NCI-H146 treated with DMSO at 0.1 percent for 48 hours (cell line): ENCODE results near the gene ARL3.
A peak's percentile ranks its signal among the peaks of the same experiment; 100 is the strongest.
"Not testable (repeated sequence)": the region's sequence is repeated elsewhere in the genome, so short reads cannot be mapped to it uniquely, and the experiment has no call there.

Experiments used
- DNase-seq: peaks from one replicate; lab custom pipeline; 2025; ENCODE audit not compliant: unreplicated experiment; lab: John Stamatoyannopoulos, UW

Gene ARL3

DNA sequence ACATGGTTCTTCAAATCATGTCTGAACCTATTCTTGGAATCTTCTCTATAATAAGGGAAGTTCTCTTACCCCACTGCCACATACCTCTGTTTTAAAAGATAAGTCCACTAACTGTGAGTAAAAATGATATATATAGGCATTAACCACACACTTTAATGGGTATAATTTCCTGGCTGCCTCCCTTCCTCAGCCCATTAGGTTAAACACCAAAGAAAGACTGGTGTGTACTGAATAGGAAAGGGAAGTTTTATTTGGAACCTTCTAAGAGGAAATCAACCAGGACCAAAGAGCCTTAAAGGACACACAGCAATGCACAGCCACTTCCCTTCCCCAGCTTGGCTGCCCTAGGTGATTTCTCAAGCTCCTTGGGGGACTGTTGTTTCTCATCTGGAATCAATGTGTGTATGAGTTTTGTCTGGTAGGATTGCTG lies 24.5 kb upstream of the ARL3 start:
- DNase-seq, result no peak

DNA sequence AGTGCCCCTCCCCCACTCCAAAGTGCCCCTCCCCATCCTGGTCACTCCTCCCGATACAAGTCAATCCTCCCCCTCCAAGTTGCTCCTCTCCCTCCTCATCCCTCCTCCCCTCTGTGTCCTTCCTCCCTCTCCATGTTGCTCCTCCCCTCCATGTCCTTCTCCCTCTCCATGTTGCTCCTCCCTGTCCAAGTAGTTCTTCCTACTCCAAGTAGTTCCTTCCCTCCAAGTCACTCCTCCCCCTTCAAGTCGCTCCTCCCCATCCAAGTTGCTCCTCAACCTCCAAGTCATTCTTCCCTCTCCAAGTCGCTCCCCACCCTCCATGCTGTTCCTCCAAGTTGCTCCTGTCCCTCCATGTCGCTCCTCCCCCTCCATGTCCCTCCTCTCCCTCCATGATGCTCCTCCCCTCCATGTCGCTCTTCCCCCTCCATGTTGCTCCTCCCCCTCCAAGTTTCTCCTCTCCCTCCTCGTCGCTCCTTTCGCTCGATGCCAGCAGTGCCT lies 20.9 kb upstream of the ARL3 start:
- no peak for DNase-seq

DNA sequence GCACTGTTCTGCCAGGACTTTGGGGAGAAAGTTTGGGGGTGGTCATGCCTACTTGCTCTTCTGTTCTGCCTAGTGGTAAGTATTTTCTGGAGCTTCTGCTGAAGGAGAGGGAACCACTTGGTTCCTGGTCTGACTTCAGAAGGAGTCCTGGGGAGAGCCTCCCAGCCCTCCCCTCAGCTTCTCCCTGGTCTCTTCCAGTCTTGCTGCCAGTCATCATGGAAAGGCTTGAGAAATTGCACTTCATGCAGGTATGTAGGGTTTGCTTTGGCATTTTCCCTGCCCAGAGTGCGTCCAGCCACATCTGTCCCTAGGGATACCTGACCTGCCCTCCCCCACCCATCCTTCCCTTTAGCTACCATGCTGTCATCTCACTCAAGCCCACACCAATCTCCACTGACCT lies 18.5 kb upstream of the ARL3 start:
- no peak for DNase-seq

DNA sequence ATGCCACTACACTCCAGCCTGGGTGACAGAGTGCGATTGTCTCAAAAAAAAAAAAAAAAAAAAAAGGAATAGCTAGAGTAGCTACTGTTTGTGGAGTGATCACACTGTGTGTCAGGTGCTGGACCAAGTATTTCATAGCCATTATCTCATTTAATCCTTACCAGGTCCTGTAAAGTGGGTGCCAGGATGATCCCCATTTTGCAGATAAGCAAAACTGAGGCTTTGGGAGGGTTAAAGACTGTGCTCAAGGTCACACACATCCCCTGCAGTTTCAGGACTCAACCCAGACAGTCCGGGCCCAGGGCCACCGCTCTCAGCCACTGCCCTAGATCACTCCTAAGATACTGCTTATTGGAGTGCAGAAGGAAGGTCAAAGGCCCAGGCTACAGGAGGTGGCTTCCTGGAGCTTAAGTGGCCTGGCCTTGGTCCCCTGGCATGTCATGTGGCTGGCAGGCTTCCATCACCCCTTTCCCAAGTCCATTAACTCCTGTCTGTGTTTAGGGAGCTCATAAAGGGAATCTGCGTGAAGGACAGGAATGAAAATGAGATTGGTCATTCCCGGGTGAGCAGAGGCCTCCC lies 17.1 kb upstream of the ARL3 start:
- DNase-seq, result no peak

DNA sequence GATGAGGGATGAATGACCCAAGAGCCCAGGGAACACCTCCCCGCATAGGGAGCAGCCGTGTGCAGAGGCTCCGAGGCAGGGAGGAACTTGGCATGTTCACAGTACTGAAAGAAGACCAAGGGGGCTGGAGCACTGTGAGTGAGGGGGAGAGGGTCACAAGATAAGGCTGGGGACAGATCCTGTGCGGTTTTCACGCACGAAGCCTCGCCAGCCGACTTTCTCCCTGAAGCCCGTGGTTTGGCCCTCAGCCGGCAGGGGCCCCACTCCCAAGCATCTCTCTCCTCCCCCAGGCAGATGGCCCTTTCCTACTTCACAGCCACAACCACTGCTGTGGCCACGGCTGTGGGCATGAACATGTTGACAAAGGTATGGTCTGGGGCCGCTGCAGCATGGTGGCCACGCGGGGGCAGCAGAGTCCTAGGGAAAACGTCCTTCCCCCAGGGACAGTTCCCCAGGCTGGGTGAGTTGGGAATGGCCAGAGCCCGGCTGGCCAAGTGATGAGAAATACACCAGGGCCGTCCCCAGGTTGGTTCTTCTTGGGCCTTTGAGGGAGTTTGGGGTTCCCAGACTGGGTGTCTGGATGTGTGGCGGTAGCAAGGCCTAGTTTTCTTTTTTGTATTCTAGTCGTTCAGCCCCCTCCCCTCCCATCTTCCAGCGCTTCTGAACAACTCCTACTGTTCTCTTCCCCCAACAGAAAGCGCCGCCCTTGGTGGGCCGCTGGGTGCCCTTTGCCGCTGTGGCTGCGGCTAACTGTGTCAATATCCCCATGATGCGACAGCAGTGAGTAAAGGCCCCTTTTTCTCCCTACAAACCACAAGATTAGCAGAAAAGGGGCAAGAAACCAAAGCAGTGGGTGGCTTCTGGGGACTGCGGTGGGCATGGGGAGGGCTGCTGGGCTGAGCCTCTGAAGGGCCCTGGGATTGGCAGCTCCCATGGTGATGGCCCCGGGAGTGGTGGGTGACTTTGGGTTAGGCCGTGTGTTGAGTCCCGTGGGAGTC lies 15.1 kb upstream of the ARL3 start:
- peak; percentile 14 for DNase-seq

DNA sequence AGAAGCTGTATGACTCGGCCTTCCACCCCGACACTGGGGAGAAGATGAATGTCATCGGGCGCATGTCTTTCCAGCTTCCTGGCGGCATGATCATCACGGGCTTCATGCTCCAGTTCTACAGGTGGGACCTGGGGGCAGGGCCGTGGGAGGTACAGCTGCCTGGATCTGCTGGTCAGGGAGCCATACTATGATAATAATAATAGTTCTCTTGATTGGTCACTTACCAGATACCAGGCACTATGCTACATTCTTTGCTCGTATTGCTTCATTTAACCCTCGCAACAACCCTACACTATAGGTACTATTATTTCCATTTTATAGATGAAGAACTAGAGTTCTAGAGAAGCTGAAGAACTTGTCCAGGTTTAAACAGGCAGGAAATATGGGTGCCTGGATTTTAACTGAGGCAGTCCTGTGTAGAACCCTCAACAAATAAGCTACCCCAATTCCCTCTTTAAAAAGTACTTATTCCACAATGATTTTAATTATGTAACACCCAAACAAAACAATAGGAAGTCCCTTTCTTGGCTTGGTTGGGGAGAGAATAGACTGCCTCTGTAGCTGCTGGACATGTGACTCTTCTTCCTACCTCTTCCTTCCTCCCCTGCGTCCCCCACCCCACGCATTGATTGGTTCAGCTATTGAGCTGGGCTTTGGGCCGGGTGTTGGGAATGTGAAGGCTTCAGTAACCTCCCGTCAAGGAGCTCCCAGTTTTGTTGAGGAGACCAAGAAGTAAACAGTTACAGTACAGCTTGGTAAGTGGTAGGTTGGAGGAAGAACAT lies 13.0 kb upstream of the ARL3 start:
- no peak for DNase-seq

DNA sequence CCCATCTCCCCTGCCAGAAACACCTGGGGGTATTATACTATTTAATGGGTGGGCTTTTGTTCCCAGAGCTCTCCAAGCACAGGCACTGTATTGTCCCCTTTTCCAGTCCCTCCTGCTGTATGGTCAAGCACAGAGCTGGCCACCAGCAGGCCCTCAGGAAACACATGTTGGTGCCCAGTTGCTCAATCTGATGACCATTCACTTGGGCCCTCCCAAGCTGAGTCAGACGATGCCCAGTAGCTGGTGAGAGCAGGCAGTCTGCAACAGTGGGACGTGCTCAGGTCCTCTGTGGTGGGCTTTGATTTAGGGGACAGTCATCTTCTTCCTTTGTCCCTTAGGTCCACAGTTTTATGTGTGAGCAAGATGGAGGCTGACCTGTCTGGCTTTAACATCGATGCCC lies 12.1 kb upstream of the ARL3 start:
- DNase-seq, result no peak

DNA sequence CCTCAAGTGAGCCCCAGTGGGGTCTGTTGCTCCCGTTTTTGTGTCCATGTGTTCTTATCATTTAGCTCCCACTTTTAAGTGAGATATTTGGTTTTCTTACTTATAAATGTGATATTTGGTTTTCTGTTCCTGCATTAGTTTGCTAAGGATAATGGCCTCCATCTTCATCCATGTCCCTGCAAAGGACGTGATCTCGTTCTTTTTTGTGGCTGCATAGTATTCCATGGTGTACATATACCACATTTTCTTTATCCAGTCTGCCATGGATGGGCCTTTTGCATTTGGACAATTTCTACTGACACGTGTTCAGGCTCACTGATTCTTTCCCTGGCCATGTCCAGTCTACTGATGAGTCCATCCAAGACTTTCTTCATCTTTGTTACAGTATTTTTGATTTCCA lies 9.8 kb upstream of the ARL3 start:
- DNase-seq, result no peak

DNA sequence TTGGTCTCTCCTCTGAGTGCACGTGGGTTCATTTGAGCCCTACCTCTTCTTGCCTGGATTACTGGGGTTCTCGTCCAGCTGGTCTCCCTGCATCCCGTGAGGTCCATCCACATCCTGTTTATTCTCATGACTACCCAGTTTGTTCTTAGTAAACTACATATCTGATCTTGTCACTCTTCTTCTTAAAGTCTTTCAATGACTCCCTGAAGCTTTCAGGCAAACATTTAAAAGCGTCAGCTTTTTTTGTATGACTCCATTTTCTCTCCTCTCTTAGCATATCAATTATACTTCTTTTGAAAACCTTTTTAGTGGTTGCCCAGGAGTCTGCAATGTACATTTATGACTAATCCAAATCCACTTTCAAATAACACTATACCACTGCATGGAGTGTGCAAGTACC lies 7.8 kb upstream of the ARL3 start:
- no peak for DNase-seq

DNA sequence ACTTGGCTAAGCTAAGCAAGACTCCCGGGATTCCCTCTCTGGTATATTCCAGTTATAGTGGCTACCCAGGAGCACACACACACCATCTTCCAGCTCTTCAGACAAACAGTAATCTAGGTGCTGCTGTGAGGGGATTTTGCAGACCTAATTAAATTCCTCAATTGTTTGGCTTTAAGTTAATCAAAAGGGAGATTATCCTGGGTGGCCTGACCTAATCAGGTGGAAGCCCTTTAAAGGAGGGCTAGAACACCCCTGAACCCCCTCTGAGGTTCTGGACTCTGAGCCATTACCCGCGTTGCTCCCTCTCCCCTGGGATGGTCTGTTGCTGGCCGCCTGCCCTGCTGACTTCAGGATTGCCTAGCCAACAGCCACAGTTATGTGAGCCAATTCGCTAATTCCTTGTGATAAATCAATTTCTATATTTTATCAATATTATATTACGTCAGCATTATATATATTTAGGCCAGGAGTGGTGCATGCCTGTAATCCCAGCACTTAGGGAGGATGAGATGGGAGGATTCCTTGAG lies 6.6 kb upstream of the ARL3 start:
- no peak for DNase-seq

DNA sequence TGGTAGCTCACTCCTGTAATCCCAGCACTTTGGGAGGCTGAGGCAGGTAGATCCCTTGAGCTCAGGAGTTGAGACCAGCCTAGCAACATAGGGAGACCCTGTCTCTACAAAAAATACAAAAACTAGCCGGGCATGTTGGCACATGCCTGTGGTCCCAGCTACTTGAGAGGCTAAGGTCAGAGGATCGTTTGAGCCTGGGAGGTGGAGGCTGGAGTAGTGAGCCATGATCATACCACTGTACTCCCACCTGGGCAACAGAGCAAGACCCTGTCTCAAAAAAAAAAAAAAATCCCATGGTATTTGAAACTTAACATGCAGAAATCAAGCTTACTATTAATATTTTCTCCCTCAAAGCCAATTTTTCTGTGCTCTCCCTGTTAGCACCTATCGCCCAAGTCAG lies 6.1 kb upstream of the ARL3 start:
- DNase-seq, result no peak

DNA sequence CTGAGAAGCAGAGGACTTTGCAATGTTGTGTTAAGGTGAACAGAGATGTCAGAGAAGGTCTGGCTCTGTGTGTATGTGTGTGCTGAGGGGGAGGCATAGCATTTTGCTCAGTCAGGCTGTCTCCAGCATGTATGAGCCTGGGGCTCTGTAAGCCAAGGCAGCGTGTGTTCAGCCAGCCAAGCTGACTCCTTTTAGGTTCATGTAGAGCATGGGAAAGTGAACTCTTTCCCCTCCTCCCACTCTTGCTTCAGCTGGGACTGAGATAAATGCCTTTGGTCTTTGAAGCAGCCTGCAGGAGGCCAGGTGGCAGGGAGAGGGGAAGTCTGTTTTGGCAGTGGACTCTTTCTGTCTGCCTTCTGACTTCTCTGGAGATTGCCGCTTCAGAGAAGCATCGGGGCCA lies 4.0 kb upstream of the ARL3 start:
- DNase-seq, result no peak

DNA sequence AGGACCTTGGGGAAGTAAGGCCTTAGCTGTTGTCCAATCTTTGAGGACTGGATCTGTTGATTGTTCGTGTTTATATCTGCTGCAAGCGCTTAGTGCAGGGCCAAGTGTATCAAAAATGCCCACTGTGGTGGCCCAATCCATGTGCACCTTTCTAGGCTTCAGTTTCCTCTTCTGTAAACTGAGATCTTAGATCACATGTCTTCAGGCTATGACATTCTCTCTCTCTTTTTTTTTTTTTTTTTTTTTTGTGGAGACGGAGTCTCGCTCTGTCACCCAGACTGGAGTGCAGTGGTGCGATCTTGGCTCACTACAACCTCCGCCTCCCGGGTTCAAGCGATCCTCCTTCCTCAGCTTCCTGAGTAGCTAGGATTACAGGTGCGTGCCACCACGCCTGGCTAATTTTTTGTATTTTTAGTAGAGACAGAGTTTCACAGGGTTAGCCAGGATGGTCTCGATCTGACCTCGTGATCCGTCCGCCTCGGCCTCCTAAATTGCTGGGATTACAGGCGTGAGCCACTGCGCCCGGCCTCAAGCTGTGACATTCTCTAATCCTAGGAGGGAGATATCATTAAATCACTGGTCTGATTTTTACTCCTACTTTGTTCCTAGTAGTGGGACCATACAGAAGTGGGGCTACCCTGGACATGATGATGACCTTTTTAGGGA lies 2.8 kb upstream of the ARL3 start:
- not testable (repeated sequence) for DNase-seq

DNA sequence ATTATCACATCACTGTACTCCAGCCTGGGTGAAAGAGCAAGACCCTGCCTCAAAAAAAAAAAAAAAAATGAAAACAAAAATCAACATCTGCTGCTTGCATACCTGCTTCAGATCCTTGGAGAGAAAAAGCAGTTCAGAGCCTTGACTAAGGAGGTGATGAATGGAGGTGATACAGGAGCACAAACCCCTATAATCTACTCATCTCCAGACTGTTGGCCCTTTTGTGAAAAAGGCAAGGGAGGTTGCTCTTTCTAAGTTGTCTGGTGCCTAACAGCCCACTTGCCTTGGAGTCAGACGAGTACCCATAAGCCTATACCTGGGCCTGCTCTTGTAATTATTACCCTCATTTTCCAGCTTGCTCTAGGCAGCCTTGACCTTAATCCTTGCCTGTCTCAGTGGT lies 1.7 kb upstream of the ARL3 start:
- DNase-seq, result no peak

DNA sequence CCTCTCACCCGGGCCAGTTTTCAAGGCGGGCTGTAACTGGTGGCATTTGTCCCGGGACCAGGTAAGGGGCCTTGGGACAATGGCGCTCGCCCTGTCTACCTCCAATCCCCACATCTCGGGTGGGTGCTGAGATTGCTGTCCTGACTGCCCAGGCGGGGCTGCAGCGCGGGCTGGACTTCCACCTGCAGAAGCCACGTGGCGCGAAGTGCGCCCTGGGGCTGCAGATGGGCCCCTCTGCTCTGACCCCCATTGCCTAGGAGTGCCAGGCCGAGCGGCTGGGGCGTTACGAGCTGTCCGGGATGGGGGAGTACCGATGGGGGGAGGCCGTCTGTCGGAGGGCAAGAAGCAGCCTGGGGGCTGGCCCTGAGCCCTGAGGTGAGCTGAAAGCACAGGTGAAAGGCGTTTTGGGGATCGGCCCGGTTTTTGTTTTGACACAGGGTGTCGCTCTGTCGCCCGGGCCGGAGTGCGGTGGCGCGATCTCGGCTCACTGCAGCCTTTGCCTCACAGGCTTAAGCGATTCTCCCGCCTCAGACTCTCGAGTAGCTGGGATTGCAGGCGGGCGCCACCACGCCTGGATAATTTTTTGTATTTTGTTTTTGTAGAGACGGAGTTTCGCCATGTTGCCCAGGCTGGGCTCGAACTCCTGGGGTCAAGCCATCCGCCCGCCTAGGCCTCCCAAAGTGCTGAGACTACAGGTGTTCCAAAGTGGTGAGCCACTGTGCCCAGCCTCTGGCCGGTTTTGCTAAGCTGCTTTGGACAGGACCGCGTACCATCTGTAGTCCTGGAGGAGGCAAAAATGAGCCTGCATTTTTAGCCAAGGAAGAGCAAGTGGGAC lies 641 bp upstream of the ARL3 start, which contains the start of gene SFXN2:
Gene SFXN2 (plus strand): TSS at position 16 of the 835 bp plus-strand sequence. CDS start 12,001 bp downstream, outside the sequence.
- DNase-seq, result no peak

DNA sequence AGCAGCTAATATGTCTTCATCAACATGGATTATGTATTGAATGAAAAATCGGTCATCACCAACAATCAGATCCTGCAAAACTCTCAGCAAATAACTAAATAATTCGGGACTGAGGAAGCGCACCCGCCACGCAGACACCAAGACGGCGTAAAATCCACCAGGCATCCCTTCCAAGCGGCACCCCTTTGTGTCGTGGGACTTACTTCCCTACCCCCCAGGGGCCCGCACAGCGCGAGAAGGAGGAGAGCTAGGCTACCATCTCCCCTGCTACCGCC lies 721 bp downstream of the ARL3 start:
- DNase-seq, result no peak

DNA sequence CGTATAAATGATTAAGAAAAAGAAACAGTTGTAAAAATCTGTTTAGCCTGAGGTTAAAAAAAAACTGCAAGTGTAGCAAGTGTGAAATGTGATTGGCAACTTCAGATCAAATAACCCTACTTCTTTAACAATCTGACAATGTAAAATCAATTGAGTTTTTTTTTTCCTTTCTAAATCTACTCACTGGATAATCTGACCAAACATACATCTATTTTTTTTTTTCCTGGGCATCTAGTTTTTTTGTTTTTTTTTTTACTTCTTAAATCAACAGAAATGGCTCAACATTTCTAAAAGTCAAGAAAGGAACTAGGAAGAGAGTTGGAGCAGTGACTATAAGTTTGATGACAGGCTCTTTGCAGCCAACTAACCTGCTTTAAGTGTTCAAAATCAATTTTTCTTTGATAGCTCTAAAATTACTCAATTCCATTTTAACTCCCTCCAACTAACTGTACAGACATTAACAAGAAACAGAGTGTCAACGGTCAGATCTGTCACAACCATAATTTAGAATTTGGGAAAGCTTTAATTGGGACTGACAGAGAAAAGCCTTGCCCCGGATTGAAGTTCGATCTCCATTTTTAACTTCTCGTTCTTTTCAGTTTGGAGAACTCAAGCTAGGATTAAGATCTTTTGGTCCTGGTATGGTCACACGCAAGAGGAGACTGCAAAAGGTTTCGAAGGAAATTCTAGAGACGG lies 1.2 kb downstream of the ARL3 start:
- no peak for DNase-seq

DNA sequence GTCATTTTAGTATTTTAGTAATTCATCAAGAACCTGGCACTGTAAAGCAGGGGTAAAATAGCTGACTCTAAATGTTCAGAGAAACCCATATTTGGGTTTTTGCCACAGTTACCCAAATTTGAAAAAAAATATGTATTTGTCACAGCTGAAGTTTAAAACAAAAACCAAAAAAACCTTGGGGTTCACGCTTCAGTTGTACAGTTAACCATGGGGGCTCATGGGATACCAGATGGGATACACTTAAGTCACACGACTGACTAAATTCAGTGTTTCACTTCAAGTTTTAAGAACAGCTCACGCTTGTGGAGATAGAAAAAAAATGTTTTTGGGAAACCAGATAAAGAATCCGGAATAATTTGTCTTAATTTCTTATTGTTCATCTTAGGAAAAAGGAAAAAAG lies 2.1 kb downstream of the ARL3 start:
- no peak for DNase-seq

DNA sequence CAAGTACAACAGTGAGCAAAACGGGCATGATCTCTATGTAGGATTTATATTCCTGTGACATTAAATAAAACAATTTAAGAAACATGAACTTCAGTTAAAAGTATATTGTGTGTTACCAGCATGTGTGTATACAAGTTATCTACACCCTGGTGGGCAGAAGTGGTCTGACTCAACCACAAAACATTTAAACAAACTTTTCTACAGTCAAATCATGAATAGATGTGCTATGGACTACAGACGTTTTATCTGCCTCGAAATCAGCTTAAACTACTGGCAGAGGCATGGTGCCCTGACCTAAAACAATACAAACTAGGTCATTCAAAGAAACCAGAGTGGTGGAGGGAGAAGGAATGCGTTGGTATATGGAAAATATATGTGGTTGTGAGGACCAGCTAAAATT lies 3.6 kb downstream of the ARL3 start:
- no peak for DNase-seq
